HG03097 (cell line): ENCODE results near the gene CTIF.

ENCODE experiments used
- ATAC-seq: cut with Tn5 transposase; IDR thresholded peaks from one replicate; pipeline ENCODE4 v1.9.1; 2021; ENCODE audit not compliant: unreplicated experiment, low FRiP score

Gene CTIF

GRCh38 chr18:48871391-48872166 is 332.7 kb downstream of the CTIF start:
- ATAC-seq: no peak

GRCh38 chr18:48872234-48873145 is 333.7 kb downstream of the CTIF start:
- no peak for ATAC-seq

GRCh38 chr18:48874233-48874632 is 335.4 kb downstream of the CTIF start:
- ATAC-seq: no peak

- no peak for ATAC-seq
These were observed 335.9 kb downstream of the CTIF start for GRCh38 chr18:48874701-48875162.

DNA sequence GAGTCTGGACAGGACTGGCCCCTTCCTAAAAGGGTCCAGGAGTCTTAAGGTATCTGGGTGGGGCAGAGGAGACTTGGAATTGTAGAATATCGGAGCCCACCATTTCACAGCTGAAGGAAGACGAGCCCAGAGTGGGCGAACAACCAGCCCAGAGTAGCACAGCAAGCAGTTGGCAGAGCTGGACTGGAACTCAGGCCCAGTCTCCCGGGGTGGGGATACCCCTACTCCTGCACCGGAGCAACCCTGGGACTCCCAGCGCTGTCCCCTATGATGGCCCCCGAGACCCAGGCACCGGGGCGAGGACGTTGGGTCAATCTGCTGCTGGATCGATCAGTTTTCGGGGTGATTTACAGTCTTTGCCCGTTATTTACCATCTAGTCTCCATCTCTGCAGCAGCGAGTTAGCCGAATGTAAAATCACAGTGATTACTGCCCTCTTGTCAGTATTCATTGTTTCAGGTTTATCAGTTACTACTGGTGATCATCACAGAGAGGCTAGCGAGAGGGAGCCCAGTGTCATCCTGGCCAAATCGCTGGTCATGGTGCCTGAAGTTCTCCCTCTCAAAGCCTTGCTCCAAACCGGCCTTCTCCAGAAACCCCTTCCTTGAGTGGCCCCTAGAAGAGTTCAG is 336.6 kb downstream of the CTIF start:
- ATAC-seq: no peak

DNA sequence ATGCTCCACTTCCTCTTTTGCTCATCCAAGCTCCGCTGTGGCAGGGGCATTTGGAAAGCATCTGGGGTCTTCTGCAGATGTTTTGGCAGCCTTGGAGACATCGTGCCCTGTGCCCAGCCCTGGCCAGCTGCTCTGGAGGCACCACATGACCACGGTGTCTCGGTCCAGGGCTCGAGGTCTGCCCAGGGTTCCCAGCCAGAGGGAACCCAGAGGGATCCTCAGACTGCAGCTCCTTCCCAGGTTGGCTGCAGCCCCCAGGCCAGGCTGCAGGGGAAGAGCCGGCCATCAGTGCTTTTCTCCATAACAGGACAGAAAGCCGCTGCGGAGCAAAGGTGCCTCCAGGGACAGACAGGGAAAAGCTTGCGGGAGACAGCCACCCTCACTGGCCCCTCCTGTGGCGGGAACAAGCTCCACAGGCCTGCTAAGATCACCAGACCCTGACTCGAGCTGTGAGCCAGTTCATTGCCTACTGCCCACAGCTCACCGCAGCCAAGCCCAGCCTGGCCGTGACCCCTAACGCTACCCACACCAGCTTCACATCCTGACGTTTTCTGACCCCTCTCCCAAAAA is 337.2 kb downstream of the CTIF start:
- no peak for ATAC-seq

GRCh38 chr18:48876590-48876989 is 337.8 kb downstream of the CTIF start:
- no peak for ATAC-seq

GRCh38 chr18:48877941-48878340 is 339.1 kb downstream of the CTIF start:
- ATAC-seq: no peak

DNA sequence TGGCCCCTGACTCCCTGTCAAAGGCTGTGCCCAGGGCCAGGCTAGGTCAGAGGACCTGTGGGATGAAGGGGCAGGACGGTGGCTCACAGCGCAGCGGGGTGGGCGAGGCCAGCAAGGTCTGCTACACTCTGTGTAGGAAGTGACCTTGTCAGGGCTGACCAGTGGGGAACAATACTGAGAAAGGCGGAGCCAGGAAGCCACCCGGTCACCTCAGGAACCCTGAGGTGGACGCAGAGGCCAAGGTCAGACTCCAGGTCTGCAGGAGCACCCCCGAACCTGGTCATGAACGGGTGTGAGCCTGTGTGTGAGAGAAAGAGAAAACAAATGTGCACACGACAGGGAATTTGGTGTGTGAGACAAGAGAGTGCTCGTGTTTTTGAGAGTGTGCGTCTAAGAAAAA is 339.6 kb downstream of the CTIF start:
- ATAC-seq: no peak

DNA sequence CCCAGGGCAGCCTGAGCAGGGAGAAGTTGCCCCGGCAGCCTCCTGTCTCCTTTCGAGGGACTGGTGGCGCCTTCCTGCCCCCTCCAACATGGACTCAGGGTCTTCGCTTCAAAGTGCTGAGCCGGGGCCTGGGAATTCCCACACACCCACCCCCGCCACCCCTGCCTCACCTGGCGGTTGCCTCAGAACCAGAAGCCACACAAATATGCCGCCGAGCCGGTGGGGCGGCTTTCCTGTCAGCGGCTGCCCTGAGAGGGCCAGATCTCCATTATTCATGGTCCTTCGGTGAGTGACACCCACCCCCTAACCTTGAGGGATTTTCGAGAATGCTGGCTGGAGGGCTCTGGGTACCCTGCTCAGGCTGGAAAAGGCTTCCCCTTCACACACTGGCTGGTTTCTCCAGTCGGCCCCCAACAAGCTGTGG is 340.2 kb downstream of the CTIF start:
- ATAC-seq: no peak

DNA sequence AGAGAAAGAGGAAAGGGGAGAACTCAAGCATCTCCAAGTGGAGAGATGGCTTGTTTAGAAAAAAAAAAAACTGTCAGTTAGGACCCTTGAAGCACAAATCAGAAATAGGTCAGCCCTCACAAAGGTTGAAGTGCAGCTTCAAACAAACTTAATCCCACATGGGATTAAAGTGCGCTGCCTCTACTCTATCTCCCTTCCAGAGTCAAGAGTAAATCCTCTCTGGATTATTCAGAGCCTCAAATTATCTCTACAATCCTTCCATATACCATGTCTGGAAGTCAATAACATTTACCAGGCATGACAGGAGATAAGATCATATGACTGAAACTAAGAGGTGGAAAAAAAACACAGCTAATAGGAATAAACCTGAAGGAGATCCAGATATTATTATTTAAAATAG is 342.1 kb downstream of the CTIF start:
- no peak for ATAC-seq

DNA sequence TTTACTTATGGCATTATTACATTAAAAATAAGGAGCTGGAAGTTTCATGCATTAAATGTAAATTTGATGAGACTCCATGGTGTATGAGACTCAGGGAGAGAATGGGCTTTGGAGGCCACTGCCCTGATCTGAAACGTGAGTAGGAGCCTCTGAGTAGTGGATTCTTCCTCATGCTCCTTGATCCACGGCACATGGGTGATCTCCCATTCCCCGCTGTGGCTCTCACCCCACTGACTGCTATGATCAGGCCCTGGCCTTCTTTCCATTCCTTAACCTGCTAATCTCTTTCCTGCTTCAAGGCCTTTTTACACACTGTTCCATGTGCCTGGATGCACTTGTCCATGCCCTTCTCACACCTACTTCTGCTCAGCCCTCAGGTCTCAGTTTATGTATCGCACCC is 343.5 kb downstream of the CTIF start:
- no peak for ATAC-seq

DNA sequence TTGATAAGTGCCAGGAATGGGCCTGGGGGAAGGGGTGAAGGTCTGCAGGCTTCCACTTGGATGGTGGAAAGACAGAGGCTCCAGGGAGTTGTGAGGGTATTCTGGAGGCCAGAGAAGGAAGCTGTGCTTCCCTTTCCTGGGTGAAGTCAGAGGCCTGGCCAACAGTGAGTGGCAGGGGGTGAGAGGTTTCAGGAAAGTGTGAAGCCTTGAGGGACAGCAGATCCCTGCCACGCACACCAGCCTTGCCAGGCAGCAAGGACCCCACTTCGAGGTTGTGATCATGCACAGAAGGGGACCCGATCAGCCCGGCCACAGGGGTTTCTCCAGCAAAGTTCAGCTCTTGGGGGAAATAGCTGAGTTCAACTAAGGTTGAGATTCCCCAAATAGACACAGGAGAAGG is 345.5 kb downstream of the CTIF start:
- ATAC-seq: no peak

- no peak for ATAC-seq
These were observed 345.9 kb downstream of the CTIF start for GRCh38 chr18:48884771-48885170.

DNA sequence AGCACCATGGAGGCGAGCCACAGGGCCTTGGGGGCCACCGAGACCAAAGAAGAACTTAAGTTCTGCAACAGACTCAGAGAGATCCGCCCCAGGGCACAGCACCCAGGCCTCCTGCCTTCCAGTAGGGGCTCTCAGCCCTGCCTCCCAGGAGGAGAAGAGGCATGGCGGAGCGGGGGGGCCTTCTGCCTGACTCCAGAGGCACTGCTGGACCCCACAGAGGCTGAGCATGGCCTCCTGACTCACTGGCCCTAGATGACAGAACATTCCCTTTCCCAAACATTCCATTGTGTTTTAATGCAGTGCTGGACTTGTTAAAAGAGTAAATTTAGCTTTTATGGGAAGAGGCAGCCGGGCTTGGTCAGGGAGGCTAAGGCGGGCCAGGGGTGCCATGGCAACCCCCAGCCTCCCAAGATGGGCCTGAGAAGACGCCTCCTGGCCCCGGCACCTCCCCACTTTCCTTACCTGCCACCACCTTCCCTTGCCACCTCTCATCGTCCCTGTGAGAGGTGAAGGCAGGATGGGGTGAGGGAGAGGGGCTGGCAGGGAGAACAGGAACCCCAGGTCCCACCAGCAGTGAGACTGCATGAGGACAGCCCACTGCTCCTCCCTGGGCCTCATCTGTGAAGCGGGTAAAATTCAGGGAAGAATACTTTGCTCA is 346.6 kb downstream of the CTIF start:
- no peak for ATAC-seq

GRCh38 chr18:48885924-48886400 is 347.1 kb downstream of the CTIF start:
- no peak for ATAC-seq

- ATAC-seq: no peak
These were observed 347.9 kb downstream of the CTIF start for GRCh38 chr18:48886520-48887293.

DNA sequence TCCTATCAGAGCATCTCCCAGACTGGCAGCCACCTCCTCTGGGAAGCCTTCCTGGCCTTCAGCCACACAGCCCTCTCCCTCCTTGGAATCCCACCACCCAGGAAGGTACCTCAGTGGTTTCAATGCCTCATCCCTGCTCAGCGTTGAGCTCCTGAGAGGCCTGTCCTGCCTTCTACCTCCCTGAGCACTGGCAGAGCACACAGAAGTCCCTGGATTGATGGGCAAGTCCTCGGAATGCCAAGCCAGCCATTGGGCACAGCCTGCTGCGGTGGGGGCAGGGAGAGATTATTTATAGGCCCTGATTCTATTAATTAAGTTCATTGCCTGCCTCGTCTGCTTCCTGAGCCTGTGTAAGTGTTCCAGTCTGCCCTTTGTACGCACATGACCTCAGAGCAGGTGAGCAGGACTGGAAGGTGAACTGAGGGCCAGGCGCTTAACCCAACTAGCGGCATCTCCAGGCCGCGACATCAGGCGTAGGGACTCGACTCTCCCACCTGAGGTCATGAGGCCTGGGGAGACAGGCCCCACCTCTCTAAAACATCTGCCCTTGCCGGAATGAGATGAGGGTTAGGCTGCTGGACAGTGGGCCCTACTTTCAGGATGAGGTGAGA is 348.6 kb downstream of the CTIF start:
- ATAC-seq: no peak
